GM21360 (cell line): ENCODE measurements around the gene LRCH4.

Experiments used
- ATAC-seq: cut with Tn5 transposase; IDR thresholded peaks from one replicate; pipeline ENCODE4 v1.9.1; 2021; ENCODE audit warnings: mild to moderate bottlenecking, moderate library complexity; ENCODE audit not compliant: unreplicated experiment

The LRCH4 gene

GRCh38 chr7:100582650-100583049 lies 3.3 kb downstream of the LRCH4 start:
- no peak for ATAC-seq

GRCh38 chr7:100582041-100582579 lies 3.8 kb downstream of the LRCH4 start:
- ATAC-seq: no peak

GRCh38 chr7:100580466-100581283 lies 5.3 kb downstream of the LRCH4 start:
- ATAC-seq: no peak

GRCh38 chr7:100578246-100579183 lies 7.4 kb downstream of the LRCH4 start:
- ATAC-seq: no peak

GRCh38 chr7:100577507-100577906 lies 8.4 kb downstream of the LRCH4 start:
- ATAC-seq: no peak

- ATAC-seq: no peak
These were observed 8.8 kb downstream of the LRCH4 start for GRCh38 chr7:100577103-100577502.

GRCh38 chr7:100576384-100576993 lies 9.4 kb downstream of the LRCH4 start:
- ATAC-seq: no peak

- no peak for ATAC-seq
These were observed 10.1 kb downstream of the LRCH4 start for GRCh38 chr7:100575746-100576383.

- no peak for ATAC-seq
These were observed 10.7 kb downstream of the LRCH4 start for GRCh38 chr7:100575206-100575631.

GRCh38 chr7:100574362-100575205 lies 11.3 kb downstream of the LRCH4 start:
- no peak for ATAC-seq

- no peak for ATAC-seq
These were observed 12.1 kb downstream of the LRCH4 start, which contains the start of gene SAP25 for GRCh38 chr7:100573691-100574361. Gene SAP25 (minus strand): TSS chr7:100573900. CDS start chr7:100573742, 158 bp downstream.

GRCh38 chr7:100572949-100573675 lies 12.8 kb downstream of the LRCH4 start:
- no peak for ATAC-seq

GRCh38 chr7:100572281-100572948 lies 13.5 kb downstream of the LRCH4 start:
- no peak for ATAC-seq

GRCh38 chr7:100571829-100572116 lies 14.2 kb downstream of the LRCH4 start:
- ATAC-seq: no peak

GRCh38 chr7:100570954-100571828 lies 14.7 kb downstream of the LRCH4 start:
- no peak for ATAC-seq

- ATAC-seq: no peak
These were observed 16.8 kb downstream of the LRCH4 start for GRCh38 chr7:100568896-100569844.
